Measurements from ENCODE around the gene KCNJ18.
"Not testable (repeated sequence)": the region's sequence is repeated elsewhere in the genome, so short reads cannot be mapped to it uniquely, and the experiment has no call there.

Gene KCNJ18

GRCh38 chr17:21724216-21725006, 32.1 kb downstream of the KCNJ18 start:
- DNase-seq (ENCODE audit: low read depth, low spot score): not testable (repeated sequence)

GRCh38 chr17:21731076-21731475, 38.8 kb downstream of the KCNJ18 start:
- not testable (repeated sequence) for DNase-seq (ENCODE audit: low read depth, low spot score)

GRCh38 chr17:21733931-21734330, 41.6 kb downstream of the KCNJ18 start:
- not testable (repeated sequence) for DNase-seq (ENCODE audit: low read depth, low spot score)

GRCh38 chr17:21735814-21736213, 43.5 kb downstream of the KCNJ18 start:
- DNase-seq (ENCODE audit: low read depth, low spot score): not testable (repeated sequence)

GRCh38 chr17:21737015-21737580, 44.8 kb downstream of the KCNJ18 start:
- not testable (repeated sequence) for DNase-seq (ENCODE audit: low read depth, low spot score)

- peak; percentile 12 for DNase-seq (ENCODE audit: low read depth, low spot score)
These were observed 45.9 kb downstream of the KCNJ18 start for GRCh38 chr17:21738241-21738640.

GRCh38 chr17:21738877-21739474, 46.7 kb downstream of the KCNJ18 start:
- not testable (repeated sequence) for DNase-seq (ENCODE audit: low read depth, low spot score)

GRCh38 chr17:21739485-21739884, 47.2 kb downstream of the KCNJ18 start:
- DNase-seq (ENCODE audit: low read depth, low spot score): not testable (repeated sequence)

GRCh38 chr17:21740836-21741235, 48.5 kb downstream of the KCNJ18 start:
- not testable (repeated sequence) for DNase-seq (ENCODE audit: low read depth, low spot score)

- not testable (repeated sequence) for DNase-seq (ENCODE audit: low read depth, low spot score)
These were observed 49.2 kb downstream of the KCNJ18 start for GRCh38 chr17:21741520-21741919.

- no peak for DNase-seq (ENCODE audit: low read depth, low spot score)
These were observed 50.0 kb downstream of the KCNJ18 start for GRCh38 chr17:21742326-21742725.

- not testable (repeated sequence) for DNase-seq (ENCODE audit: low read depth, low spot score)
These were observed 51.8 kb downstream of the KCNJ18 start for GRCh38 chr17:21744151-21744550.

- not testable (repeated sequence) for DNase-seq (ENCODE audit: low read depth, low spot score)
These were observed 52.3 kb downstream of the KCNJ18 start for GRCh38 chr17:21744621-21745020.

GRCh38 chr17:21745385-21746054, 53.2 kb downstream of the KCNJ18 start:
- not testable (repeated sequence) for DNase-seq (ENCODE audit: low read depth, low spot score)

GRCh38 chr17:21746415-21746814, 54.1 kb downstream of the KCNJ18 start:
- DNase-seq (ENCODE audit: low read depth, low spot score): not testable (repeated sequence)

GRCh38 chr17:21747195-21747915, 55.0 kb downstream of the KCNJ18 start:
- not testable (repeated sequence) for DNase-seq (ENCODE audit: low read depth, low spot score)

- not testable (repeated sequence) for DNase-seq (ENCODE audit: low read depth, low spot score)
These were observed 56.4 kb downstream of the KCNJ18 start for GRCh38 chr17:21748686-21749085.

- peak; percentile 52 for DNase-seq (ENCODE audit: low read depth, low spot score)
These were observed 57.6 kb downstream of the KCNJ18 start for GRCh38 chr17:21749696-21750531.

- DNase-seq (ENCODE audit: low read depth, low spot score): not testable (repeated sequence)
These were observed 58.8 kb downstream of the KCNJ18 start for GRCh38 chr17:21751111-21751510.

Data from ELF-1 (cell line).